CD8-positive, alpha-beta memory T cell (primary cell): ENCODE measurements around the gene GMDS. TPM values are rescaled to one million over a fixed set of nuclear protein-coding genes. Genes with fewer than 3 reads are reported as not detected.
A peak's percentile ranks its signal among the peaks of the same experiment; 100 is the strongest.

Source experiments
- CTCF ChIA-PET: fragments of 350-600 bp; sonication (Branson Sonifier 250); formaldehyde crosslinking; loops from one replicate; lab custom pipeline; 2021; ENCODE audit warnings: antibody characterized with exemption; lab: Charles Lee
- POLR2A ChIA-PET: fragments of 350-600 bp; sonication (Branson Sonifier 250); formaldehyde crosslinking; loops from one replicate; lab custom pipeline; 2021; ENCODE audit warnings: antibody characterized with exemption; lab: Charles Lee
- DNase-seq, 5 donors: peaks; one replicate each; pipeline versions ENCODE4 v3.0.0 to v3.0.0-alpha.2; 2020 to 2022; ENCODE audit warnings: mixed read lengths in 1 of 5
- H3K27ac ChIP-seq: one replicate; pipeline ENCODE4 v1.7.0; 2013; ENCODE audit warnings: low read depth, mild to moderate bottlenecking, low read length, moderate library complexity
- H3K27me3 ChIP-seq: 2 replicates; pipeline ENCODE4 v1.7.0; 2013; ENCODE audit warnings: low read length, mild to moderate bottlenecking; ENCODE audit not compliant: insufficient read depth, poor library complexity, severe bottlenecking
- H3K36me3 ChIP-seq: 2 replicates; pipeline ENCODE4 v1.7.0; 2013; ENCODE audit warnings: mild to moderate bottlenecking, low read length, moderate library complexity; ENCODE audit not compliant: insufficient read depth
- H3K4me1 ChIP-seq: 2 replicates; pipeline ENCODE4 v1.7.0; 2013; ENCODE audit warnings: mild to moderate bottlenecking, low read length, moderate library complexity; ENCODE audit not compliant: insufficient read depth
- H3K4me3 ChIP-seq: 2 replicates; pipeline ENCODE4 v1.7.0; 2013; ENCODE audit warnings: mild to moderate bottlenecking, low read length
- H3K9me3 ChIP-seq: 2 replicates; pipeline ENCODE4 v1.7.0; 2013; ENCODE audit warnings: mild to moderate bottlenecking, low read length
- H3K27ac Mint-ChIP-seq, 8 donors: one replicate each; pipeline ENCODE4 v1.8.0; 2020 to 2021; ENCODE audit warnings: mixed read lengths in 8 of 8, mild to moderate bottlenecking in 6 of 8, inconsistent platforms in 3 of 8, moderate library complexity in 3 of 8
- H3K27me3 Mint-ChIP-seq, 2 donors: one replicate each; pipeline ENCODE4 v1.8.0; 2020 to 2021; ENCODE audit warnings: mixed read lengths in 2 of 2, mild to moderate bottlenecking in 1 of 2, moderate library complexity in 1 of 2
- H3K36me3 Mint-ChIP-seq, 3 donors: one replicate each; pipeline ENCODE4 v1.8.0; 2020 to 2021; ENCODE audit warnings: mixed read lengths in 3 of 3, inconsistent platforms in 1 of 3, mild to moderate bottlenecking in 1 of 3
- H3K4me1 Mint-ChIP-seq, 3 donors: one replicate each; pipeline ENCODE4 v1.8.0; 2020 to 2021; ENCODE audit warnings: mixed read lengths in 3 of 3, inconsistent platforms in 1 of 3, mild to moderate bottlenecking in 1 of 3
- H3K4me3 Mint-ChIP-seq, 7 donors: one replicate each; pipeline ENCODE4 v1.8.0; 2020 to 2021; ENCODE audit warnings: mixed read lengths in 7 of 7, mild to moderate bottlenecking in 6 of 7, moderate library complexity in 4 of 7, inconsistent platforms in 2 of 7
- H3K9me3 Mint-ChIP-seq, 5 donors: one replicate each; pipeline ENCODE4 v1.8.0; 2020 to 2022; ENCODE audit warnings: mixed read lengths in 5 of 5, mild to moderate bottlenecking in 3 of 5, moderate library complexity in 2 of 5, inconsistent platforms in 1 of 5
- polyA plus RNA-seq: library from polyadenylated mRNA; unstranded; fragments of 300-500 nt; fragmentation: Illumina TruSeq; gene quantifications from one replicate; pipeline ENCODE4 v1.2.3, GENCODE V29; 2021
- total RNA-seq, 2 experiments: library from RNA; stranded (reverse); gene quantifications; one replicate each; pipeline ENCODE4 v1.2.3, GENCODE V29; 2021

GMDS gene
- total and polyA plus RNA-seq, 3 experiments from 2014 or later, result 16.4 to 33.4 (median 28.6) TPM

- Mint-ChIP-seq H3K27me3 (peaks cover 0 to 2% of the 10 kb centered on the region in 2 donors), H3K27ac (no peak overlapping the region), H3K36me3 (peaks cover 0 to 26% (median 1%) of the 10 kb centered on the region in 3 donors), H3K9me3 (peaks cover 6 to 18% (median 13%) of the 10 kb centered on the region in 5 donors), H3K4me1 (peaks cover 14 to 23% (median 21%) of the 10 kb centered on the region in 3 donors), H3K4me3 (no peak overlapping the region)
- Histone ChIP-seq H3K9me3 (no peaks in the 10 kb centered on the region), H3K27ac (no peak overlapping the region), H3K4me1 (no peaks in the 10 kb centered on the region), H3K4me3 (no peak overlapping the region), H3K36me3 (no peaks in the 10 kb centered on the region), H3K27me3 (no peaks in the 10 kb centered on the region)
- ChIA-PET POLR2A (no interaction called here), CTCF (interaction anchor here (2.0 kb wide), 1 partner anchor 10 kb away, joined by 4 read pairs; no protein-coding TSS in a partner anchor)
- no peak for DNase-seq
Observed at GRCh38 chr6:2181567-2181966, 63.8 kb downstream of the GMDS start.

- Mint-ChIP-seq H3K27me3 (peaks cover 0 to 2% of the 10 kb centered on the region in 2 donors), H3K9me3 (peaks cover 6 to 18% (median 13%) of the 10 kb centered on the region in 5 donors), H3K27ac (no peak overlapping the region), H3K4me1 (peaks cover 17 to 25% (median 23%) of the 10 kb centered on the region in 3 donors), H3K4me3 (no peak overlapping the region), H3K36me3 (peaks cover 0 to 29% (median 1%) of the 10 kb centered on the region in 3 donors)
- Histone ChIP-seq H3K9me3 (no peaks in the 10 kb centered on the region), H3K4me3 (no peak overlapping the region), H3K36me3 (no peaks in the 10 kb centered on the region), H3K4me1 (no peaks in the 10 kb centered on the region), H3K27ac (no peak overlapping the region), H3K27me3 (no peaks in the 10 kb centered on the region)
- ChIA-PET CTCF (no interaction called here), POLR2A (no interaction called here)
- no peak for DNase-seq
Observed at GRCh38 chr6:2179950-2180349, 65.5 kb downstream of the GMDS start.

- Histone ChIP-seq H3K4me3 (no peak overlapping the region), H3K36me3 (no peaks in the 10 kb centered on the region), H3K27ac (no peak overlapping the region), H3K27me3 (no peaks in the 10 kb centered on the region), H3K9me3 (no peaks in the 10 kb centered on the region), H3K4me1 (no peaks in the 10 kb centered on the region)
- H3K27ac Mint-ChIP-seq, result no peak overlapping the region
- H3K36me3 Mint-ChIP-seq, result peaks cover 0 to 29% (median 1%) of the 10 kb centered on the region in 3 donors
- no peak for DNase-seq
- no peak overlapping the region for H3K4me3 Mint-ChIP-seq
- H3K27me3 Mint-ChIP-seq, result peaks cover 0 to 2% of the 10 kb centered on the region in 2 donors
- H3K9me3 Mint-ChIP-seq, result peaks cover 6 to 18% (median 13%) of the 10 kb centered on the region in 5 donors
- peaks cover 16 to 25% (median 23%) of the 10 kb centered on the region in 3 donors for H3K4me1 Mint-ChIP-seq
- ChIA-PET POLR2A (no interaction called here), CTCF (interaction anchor here (1.0 kb wide), 1 partner anchor 53 kb away, joined by 3 read pairs; no protein-coding TSS in a partner anchor)
Observed at GRCh38 chr6:2179241-2179640, 66.2 kb downstream of the GMDS start.

GRCh38 chr6:2178125-2178524 lies 67.3 kb downstream of the GMDS start:
- H3K36me3 ChIP-seq, result no peaks in the 10 kb centered on the region
- peaks cover 6 to 18% (median 13%) of the 10 kb centered on the region in 5 donors for H3K9me3 Mint-ChIP-seq
- H3K4me3 ChIP-seq, result no peak overlapping the region
- no peak overlapping the region for H3K27ac ChIP-seq
- H3K27me3 Mint-ChIP-seq, result peaks cover 0 to 2% of the 10 kb centered on the region in 2 donors
- H3K27me3 ChIP-seq, result no peaks in the 10 kb centered on the region
- H3K4me3 Mint-ChIP-seq, result no peak overlapping the region
- DNase-seq, result no peak
- H3K36me3 Mint-ChIP-seq, result peaks cover 0 to 29% (median 1%) of the 10 kb centered on the region in 3 donors
- peaks cover 17 to 30% (median 28%) of the 10 kb centered on the region in 3 donors for H3K4me1 Mint-ChIP-seq
- ChIA-PET CTCF (interaction anchor here (1.0 kb wide), 1 partner anchor 54 kb away, joined by 3 read pairs; no protein-coding TSS in a partner anchor), POLR2A (no interaction called here)
- no peaks in the 10 kb centered on the region for H3K9me3 ChIP-seq
- no peak overlapping the region for H3K27ac Mint-ChIP-seq
- H3K4me1 ChIP-seq, result no peaks in the 10 kb centered on the region

GRCh38 chr6:2175825-2176224 lies 69.6 kb downstream of the GMDS start:
- Mint-ChIP-seq H3K9me3 (peaks cover 6 to 18% (median 13%) of the 10 kb centered on the region in 5 donors), H3K4me1 (peaks cover 16 to 26% (median 24%) of the 10 kb centered on the region in 3 donors), H3K4me3 (no peak overlapping the region), H3K27ac (no peak overlapping the region), H3K36me3 (peaks cover 0 to 29% (median 0%) of the 10 kb centered on the region in 3 donors), H3K27me3 (peaks cover 0 to 2% of the 10 kb centered on the region in 2 donors)
- no peaks in the 10 kb centered on the region for H3K9me3 ChIP-seq
- H3K27ac ChIP-seq, result no peak overlapping the region
- no peak overlapping the region for H3K4me3 ChIP-seq
- H3K4me1 ChIP-seq, result no peaks in the 10 kb centered on the region
- DNase-seq, result no peak
- ChIA-PET POLR2A (no interaction called here), CTCF (no interaction called here)
- H3K36me3 ChIP-seq, result no peaks in the 10 kb centered on the region
- no peaks in the 10 kb centered on the region for H3K27me3 ChIP-seq

- Histone ChIP-seq H3K4me1 (no peaks in the 10 kb centered on the region), H3K9me3 (no peaks in the 10 kb centered on the region), H3K27ac (no peak overlapping the region), H3K27me3 (no peaks in the 10 kb centered on the region), H3K36me3 (no peaks in the 10 kb centered on the region), H3K4me3 (no peak overlapping the region)
- Mint-ChIP-seq H3K4me3 (no peak overlapping the region), H3K9me3 (peaks cover 4 to 11% (median 10%) of the 10 kb centered on the region in 5 donors), H3K36me3 (peaks cover 0 to 20% (median 0%) of the 10 kb centered on the region in 3 donors), H3K27me3 (peaks cover 0 to 2% of the 10 kb centered on the region in 2 donors), H3K27ac (peak overlapping the region in 1 of 8 donors; percentile 11), H3K4me1 (peaks cover 16 to 26% (median 19%) of the 10 kb centered on the region in 3 donors)
- no peak for DNase-seq
- CTCF ChIA-PET, result no interaction called here
- POLR2A ChIA-PET, result no interaction called here
Observed at GRCh38 chr6:2173203-2173961, 72.0 kb downstream of the GMDS start.

- no peaks in the 10 kb centered on the region for H3K9me3 Mint-ChIP-seq
- Histone ChIP-seq H3K4me1 (no peaks in the 10 kb centered on the region), H3K27ac (no peak overlapping the region), H3K36me3 (no peaks in the 10 kb centered on the region), H3K27me3 (no peaks in the 10 kb centered on the region), H3K4me3 (no peak overlapping the region), H3K9me3 (no peaks in the 10 kb centered on the region)
- POLR2A ChIA-PET, result no interaction called here
- no peak overlapping the region for H3K27ac Mint-ChIP-seq
- CTCF ChIA-PET, result no interaction called here
- H3K36me3 Mint-ChIP-seq, result peaks cover 0 to 4% (median 0%) of the 10 kb centered on the region in 3 donors
- H3K27me3 Mint-ChIP-seq, result peaks cover 0 to 2% of the 10 kb centered on the region in 2 donors
- no peak for DNase-seq
- peaks cover 13 to 19% (median 19%) of the 10 kb centered on the region in 3 donors for H3K4me1 Mint-ChIP-seq
- no peak overlapping the region for H3K4me3 Mint-ChIP-seq
Observed at GRCh38 chr6:2171728-2172127, 73.7 kb downstream of the GMDS start.

- no peaks in the 10 kb centered on the region for H3K27me3 ChIP-seq
- Mint-ChIP-seq H3K4me1 (peaks cover 10 to 20% (median 12%) of the 10 kb centered on the region in 3 donors), H3K27ac (no peak overlapping the region), H3K36me3 (peaks cover 0 to 5% (median 1%) of the 10 kb centered on the region in 3 donors), H3K4me3 (no peak overlapping the region), H3K9me3 (no peaks in the 10 kb centered on the region), H3K27me3 (peaks cover 0 to 2% of the 10 kb centered on the region in 2 donors)
- H3K9me3 ChIP-seq, result no peaks in the 10 kb centered on the region
- no peak overlapping the region for H3K4me3 ChIP-seq
- no peaks in the 10 kb centered on the region for H3K4me1 ChIP-seq
- H3K27ac ChIP-seq, result no peak overlapping the region
- DNase-seq, result no peak
- H3K36me3 ChIP-seq, result no peaks in the 10 kb centered on the region
- ChIA-PET POLR2A (no interaction called here), CTCF (no interaction called here)
Observed at GRCh38 chr6:2168480-2168879, 76.9 kb downstream of the GMDS start.
